ENCODE results near the gene POC1B.

POC1B gene

GRCh38 chr12:89539426-89540223 lies 13.8 kb upstream of the POC1B start:
- no peak for DNase-seq (ENCODE audit: low spot score)

DNA sequence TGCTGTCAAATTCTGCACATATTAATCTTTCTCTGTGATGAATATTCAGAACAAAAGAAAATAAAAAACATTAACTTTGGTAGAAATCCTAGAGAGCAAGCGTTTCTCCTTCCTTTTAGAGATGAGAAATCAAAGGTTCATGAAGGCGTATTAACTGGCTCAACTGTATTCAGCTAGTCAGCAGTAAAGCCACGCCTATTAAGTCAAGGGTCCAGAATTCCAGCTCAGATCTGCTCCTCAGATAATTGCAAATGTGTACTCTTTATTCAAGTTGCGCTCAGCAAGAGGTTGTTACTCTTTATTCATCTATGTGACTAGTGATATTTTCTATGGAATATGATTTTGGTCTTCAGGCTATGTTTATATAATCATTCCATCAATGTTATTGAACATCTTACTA lies 13.1 kb upstream of the POC1B start:
- DNase-seq (ENCODE audit: low spot score) = no peak

DNA sequence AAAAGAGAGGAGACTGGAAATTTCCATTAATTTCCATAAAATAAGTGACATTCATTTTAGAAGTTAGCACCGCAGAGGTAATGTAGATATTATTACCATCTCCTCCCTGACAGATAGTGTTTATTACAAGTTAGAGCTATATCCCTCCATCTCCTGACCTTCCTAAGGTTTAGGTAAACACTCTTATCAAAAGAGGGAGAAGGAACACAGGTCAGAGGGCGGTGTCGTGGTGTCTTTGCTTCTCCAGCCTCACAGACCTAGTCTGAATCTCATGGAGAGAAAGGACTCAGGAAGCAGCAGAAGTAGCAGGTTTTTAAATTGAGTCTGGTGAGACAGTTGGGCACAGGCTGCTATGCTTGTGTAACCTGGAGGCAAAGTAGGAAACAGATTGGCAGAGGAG lies 11.5 kb upstream of the POC1B start:
- DNase-seq (ENCODE audit: low spot score) = no peak

GRCh38 chr12:89529738-89530137 lies 3.9 kb upstream of the POC1B start:
- DNase-seq (ENCODE audit: low spot score) = peak; percentile 72

DNA sequence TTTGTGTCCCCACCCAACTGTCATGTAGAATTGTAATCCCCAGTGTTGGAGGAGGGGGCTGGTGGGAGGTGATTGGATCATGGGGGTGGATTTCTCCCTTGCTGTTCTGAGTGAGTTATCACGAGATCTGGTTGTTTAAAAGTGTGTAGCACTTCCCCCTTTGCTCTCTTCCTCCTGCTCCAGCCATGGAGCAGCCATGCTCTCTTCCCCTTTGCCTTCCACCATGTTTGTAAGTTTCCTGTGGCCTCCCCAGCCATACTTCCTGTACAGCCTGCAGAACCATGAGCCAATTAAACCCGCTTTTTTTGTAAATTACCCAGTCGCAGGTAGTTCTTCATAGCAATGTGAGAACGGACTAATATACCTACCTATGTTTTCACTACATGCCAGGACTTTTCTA lies 2.6 kb upstream of the POC1B start:
- no peak for DNase-seq (ENCODE audit: low spot score)

- no peak for DNase-seq (ENCODE audit: low spot score)
Observed at GRCh38 chr12:89525305-89525823, 483 bp downstream of the POC1B start.

DNA sequence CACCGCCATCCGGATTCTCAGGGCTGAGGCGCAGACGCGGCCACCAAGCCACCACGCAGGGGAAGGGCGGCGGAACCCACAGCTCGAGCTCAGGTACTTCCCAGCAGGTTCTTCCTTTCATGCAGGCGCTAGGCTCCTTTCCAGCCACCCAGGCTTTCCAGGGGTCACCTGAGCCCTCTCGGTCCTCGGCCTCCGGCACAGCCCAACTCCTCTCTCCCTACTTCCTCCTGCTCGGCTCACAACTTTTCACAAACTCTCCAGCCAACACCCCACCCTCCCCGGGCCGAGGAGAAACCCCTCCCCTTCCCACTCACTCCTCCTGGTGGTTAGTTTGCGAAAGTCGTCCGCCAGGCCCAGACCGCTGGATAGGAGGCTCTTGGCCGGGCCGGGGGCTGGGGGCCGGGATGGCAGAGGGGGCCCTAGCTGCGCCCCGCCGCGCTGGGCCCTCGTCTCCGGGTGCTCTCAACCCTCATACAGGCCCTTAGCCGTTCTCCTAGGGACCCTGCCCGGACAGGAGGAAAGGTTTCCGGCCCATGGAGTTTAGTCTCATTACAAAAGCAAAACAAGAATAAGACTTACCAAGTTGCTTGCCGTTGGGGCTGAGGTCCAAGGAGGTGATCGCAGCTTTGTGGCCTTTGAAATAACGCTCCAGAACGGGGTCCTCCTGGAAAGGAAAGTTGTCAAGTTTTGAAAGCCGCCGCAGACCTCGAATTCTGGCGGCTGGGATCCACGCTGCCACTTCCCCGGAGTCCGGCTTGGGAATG lies 1.1 kb downstream of the POC1B start, which contains the start of gene GALNT4:
TSS of gene GALNT4 (minus strand) at position 256 of the 764 bp plus-strand sequence. CDS start at position 9, 247 bp downstream.
- DNase-seq (ENCODE audit: low spot score) = peak; percentile 80

- no peak for DNase-seq (ENCODE audit: low spot score)
Observed at GRCh38 chr12:89523843-89524540, 1.9 kb downstream of the POC1B start.

DNA sequence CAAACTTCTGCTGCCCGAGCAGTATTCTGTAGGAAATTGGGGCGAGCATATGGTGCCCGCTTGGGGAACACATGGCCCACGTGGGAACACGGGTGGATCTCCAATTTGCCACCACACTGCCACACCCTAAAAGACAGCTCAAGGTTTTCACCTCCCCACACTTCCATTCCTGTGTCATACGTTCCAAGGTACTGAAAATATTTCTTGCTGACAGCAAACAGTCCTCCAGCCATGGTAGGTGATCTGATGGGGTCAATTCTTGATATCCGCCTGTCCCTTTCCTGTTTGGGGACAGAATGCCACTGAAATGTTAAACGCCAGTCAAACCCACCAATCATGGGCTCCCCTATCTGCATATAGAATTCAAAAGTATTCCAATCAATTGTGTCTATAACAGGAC lies 2.5 kb downstream of the POC1B start:
- no peak for DNase-seq (ENCODE audit: low spot score)

GRCh38 chr12:89521364-89522223 lies 4.3 kb downstream of the POC1B start:
- no peak for DNase-seq (ENCODE audit: low spot score)

DNA sequence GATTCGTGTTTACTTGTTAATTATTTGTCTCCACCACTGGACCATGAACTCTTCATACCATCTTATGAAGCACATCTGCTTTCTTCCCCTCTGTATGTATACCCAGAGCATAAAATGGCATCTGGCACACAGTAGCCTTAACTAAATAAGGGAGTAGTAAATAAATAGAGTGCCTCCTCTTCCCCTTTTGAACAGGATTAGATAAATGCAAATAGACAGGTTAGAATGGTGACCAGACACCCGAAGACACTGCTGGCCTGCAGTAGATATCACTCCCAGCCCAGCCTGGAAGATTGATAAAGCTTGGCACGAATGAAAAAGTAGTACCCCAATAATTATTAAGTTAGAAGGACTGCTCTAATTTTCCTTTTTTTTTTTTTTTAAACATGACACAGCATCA lies 8.1 kb downstream of the POC1B start:
- DNase-seq (ENCODE audit: low spot score) = no peak

- DNase-seq (ENCODE audit: low spot score) = no peak
Observed at GRCh38 chr12:89516633-89517032, 9.2 kb downstream of the POC1B start.

DNA sequence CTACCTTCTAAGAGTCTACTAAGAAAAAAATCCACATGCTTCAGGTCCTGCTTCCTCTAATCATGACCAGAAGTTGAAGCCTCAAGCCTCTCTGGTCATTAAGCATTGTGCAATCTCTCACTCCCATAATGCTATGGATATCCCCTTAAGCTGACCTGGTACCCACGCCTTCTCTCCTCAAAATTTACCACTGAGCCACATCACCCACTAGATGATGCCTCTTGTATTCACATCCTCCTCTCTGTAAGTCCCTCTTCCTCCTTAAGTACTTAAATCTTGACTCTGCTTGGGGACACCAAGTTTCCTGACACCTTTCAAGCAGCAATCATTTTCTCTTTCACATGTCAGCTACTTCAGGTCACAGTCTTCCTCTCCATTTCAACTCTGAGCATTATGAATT lies 11.1 kb downstream of the POC1B start:
- DNase-seq (ENCODE audit: low spot score) = no peak

- no peak for DNase-seq (ENCODE audit: low spot score)
Observed at GRCh38 chr12:89513544-89513943, 12.3 kb downstream of the POC1B start.

GRCh38 chr12:89507015-89507824 lies 18.6 kb downstream of the POC1B start:
- no peak for DNase-seq (ENCODE audit: low spot score)

- DNase-seq (ENCODE audit: low spot score) = no peak
Observed at GRCh38 chr12:89506050-89506449, 19.8 kb downstream of the POC1B start.

GRCh38 chr12:89504560-89505346 lies 21.1 kb downstream of the POC1B start:
- DNase-seq (ENCODE audit: low spot score) = no peak

DNA sequence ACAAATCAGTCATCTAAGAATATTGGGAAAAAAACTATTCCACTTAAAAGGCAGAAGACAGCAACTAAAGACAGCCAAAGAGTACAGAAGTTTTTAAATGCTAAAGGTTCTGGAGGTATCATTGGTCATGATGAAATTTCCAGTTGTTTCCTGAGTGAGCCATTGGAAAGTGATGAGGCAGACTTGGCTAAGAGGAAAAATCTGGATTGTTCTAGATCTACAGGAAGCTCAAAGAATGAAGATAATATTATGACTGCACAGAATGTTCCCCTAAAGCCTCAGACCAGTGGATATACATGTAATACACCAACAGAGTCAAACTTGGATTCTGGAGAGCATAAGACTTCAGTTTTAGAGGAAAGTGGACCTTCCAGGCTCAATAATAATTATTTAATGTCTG lies 24.1 kb downstream of the POC1B start:
- no peak for DNase-seq (ENCODE audit: low spot score)

GRCh38 chr12:89499857-89500256 lies 26.0 kb downstream of the POC1B start:
- no peak for DNase-seq (ENCODE audit: low spot score)

- no peak for DNase-seq (ENCODE audit: low spot score)
Observed at GRCh38 chr12:89497467-89497866, 28.4 kb downstream of the POC1B start.
